ENCODE results near the gene DIAPH2.

- TF ChIP-seq POLR2A (IDR thresholded peaks at IDR 0.05; ENCODE audit: low read depth, low read length) (no peak), POLR2AphosphoS5 (IDR thresholded peaks at IDR 0.05; ENCODE audit: low read depth, low read length) (no peak), TAF1 (IDR thresholded peaks at IDR 0.05; ENCODE audit: borderline replicate concordance, low read depth, low read length) (no peak)
These were observed 16.0 kb downstream of the DIAPH2 start for GRCh38 chrX:96700625-96701024.

All from GM12892 (cell line).